NB4 (cell line): ENCODE data around the gene NECTIN3.

ENCODE experiments used
- CTCF ChIP-seq: IDR thresholded peaks from one replicate; pipeline ENCODE4 v1.5.1; 2012; ENCODE audit warnings: low read depth, low read length
- MYC ChIP-seq: IDR thresholded peaks from 2 replicates; pipeline ENCODE4 v1.6.1; 2011; ENCODE audit warnings: low read depth, low read length
- POLR2A ChIP-seq: IDR thresholded peaks from 2 replicates; pipeline ENCODE4 v1.6.1; 2011; ENCODE audit warnings: mild to moderate bottlenecking; ENCODE audit not compliant: insufficient read length; ENCODE audit errors: extremely low read depth

- TF ChIP-seq CTCF: no peak
- no peak for TF ChIP-seq MYC
- TF ChIP-seq POLR2A: no peak
Observed at GRCh38 chr3:111051354-111051753, 20.3 kb upstream of the NECTIN3 start.
